HepG2 (cell line): ENCODE results near the gene GGCT. TPM values are rescaled to one million over a fixed set of nuclear protein-coding genes. Genes with fewer than 3 reads are reported as not detected.

Experiments used
- ATAC-seq: fragments of 200-7000 bp; cut with Tn5 transposase; 3 replicates; pipeline ENCODE4 v1.9.1; 2020; ENCODE audit warnings: mild to moderate bottlenecking, moderate library complexity
- BruUV-seq: library from RNA; stranded (reverse); fragments of 400-500 nt; replicated peaks from 2 replicates; lab custom pipeline; 2021; lab: Mats Ljungman, UMichigan
- CTCF ChIA-PET: fragments of 300-600 bp; formaldehyde crosslinking; extraction: SDS; loops from one replicate; lab custom pipeline; 2021; ENCODE audit warnings: low total read pairs, inconsistent platforms, low intra/inter-chr PET ratio; lab: Yijun Ruan, JAX
- POLR2A ChIA-PET: fragments of 350-600 bp; sonication (Branson Sonifier 250); formaldehyde crosslinking; loops from one replicate; lab custom pipeline; 2020; ENCODE audit warnings: antibody characterized with exemption, inconsistent platforms; lab: Yijun Ruan, JAX
- DNase-seq: peaks from one replicate; pipeline ENCODE4 v3.0.0-alpha.2; 2015; ENCODE audit warnings: low spot score
- FAIRE-seq: peaks from 3 replicates; lab custom pipeline; 2011; peaks lifted over from hg19 to GRCh38; lab: Jason Lieb, UNC
- H2AFZ ChIP-seq: one replicate; pipeline ENCODE4 v1.6.1; 2011; ENCODE audit warnings: low read length, inconsistent platforms
- H3K27ac ChIP-seq: fragments of 300-600 bp; 3 replicates; pipeline ENCODE4 v1.8.0; 2011; ENCODE audit warnings: mixed run types, mild to moderate bottlenecking, mixed read lengths, low read length, inconsistent platforms; ENCODE audit not compliant: insufficient read depth; ENCODE audit errors: extremely low read length
- H3K27me3 ChIP-seq, 2 experiments: fragments of 200-600 bp in 1 of 2; 2 replicates in 1 of 2; 3 replicates in 1 of 2; pipeline versions ENCODE4 v1.6.0 to v1.8.0; 2011; ENCODE audit warnings: low read length in 2 of 2, mild to moderate bottlenecking in 2 of 2, moderate library complexity in 2 of 2, inconsistent platforms in 1 of 2; ENCODE audit not compliant: insufficient read depth in 2 of 2, control insufficient read depth in 1 of 2
- H3K36me3 ChIP-seq, 2 experiments: fragments of 200-600 bp in 1 of 2; replicated peaks in 1 of 2; 2 replicates in 1 of 2; 3 replicates in 1 of 2; pipeline versions ENCODE4 v1.5.1 to v1.8.0; 2011; ENCODE audit warnings: low read length in 2 of 2, inconsistent platforms in 1 of 2; ENCODE audit not compliant: insufficient read depth in 2 of 2, control insufficient read depth in 1 of 2
- H3K4me1 ChIP-seq: 2 replicates; pipeline ENCODE4 v1.5.1; 2012; ENCODE audit warnings: low read length, inconsistent platforms; ENCODE audit not compliant: insufficient read depth
- H3K4me2 ChIP-seq: 2 replicates; pipeline ENCODE4 v1.6.0; 2011; ENCODE audit warnings: low read depth, low read length, inconsistent platforms
- H3K4me3 ChIP-seq, 3 experiments: fragments of 200-600 bp in 1 of 3; sonication (generic), shearing (Covaris generic) in 1 of 3; replicated peaks in 1 of 3; 2 replicates each; pipeline ENCODE4 v1.5.1; 2011 to 2016; ENCODE audit warnings: low read length in 3 of 3, inconsistent platforms in 2 of 3, low read depth in 2 of 3, mild to moderate bottlenecking in 2 of 3, control low read depth in 1 of 3, mixed read lengths in 1 of 3; ENCODE audit not compliant: insufficient read depth in 1 of 3
- H3K79me2 ChIP-seq: one replicate; pipeline ENCODE4 v1.6.1; 2011; ENCODE audit warnings: low read length, inconsistent platforms; ENCODE audit not compliant: insufficient read depth
- H3K9ac ChIP-seq: 2 replicates; pipeline ENCODE4 v1.6.0; 2011; ENCODE audit warnings: mild to moderate bottlenecking, low read depth, low read length, inconsistent platforms; ENCODE audit not compliant: insufficient read depth
- H3K9me3 ChIP-seq: 2 replicates; pipeline ENCODE4 v1.5.1; 2012; ENCODE audit warnings: mild to moderate bottlenecking, low read length
- H4K20me1 ChIP-seq: 2 replicates; pipeline ENCODE4 v1.6.0; 2011; ENCODE audit warnings: inconsistent platforms, mild to moderate bottlenecking, low read length, moderate library complexity; ENCODE audit not compliant: insufficient read depth
- CBX2 ChIP-seq, 2 experiments: fragments of 200-600 bp in 1 of 2; sonication (generic); formaldehyde crosslinking in 1 of 2; IDR thresholded peaks; 2 replicates each; pipeline versions ENCODE4 v1.7.0 to v1.8.1; 2018 to 2022; ENCODE audit warnings: low read depth in 2 of 2, low read length in 1 of 2, mild to moderate bottlenecking in 1 of 2, missing genetic modification reagents in 1 of 2
- JUND ChIP-seq: sonication (generic); formaldehyde crosslinking; IDR thresholded peaks from 2 replicates; pipeline ENCODE4 v1.8.0; 2022; ENCODE audit warnings: mild to moderate bottlenecking, missing genetic modification reagents
- POLR2G ChIP-seq: fragments of 200-400 bp; formaldehyde crosslinking; IDR thresholded peaks from 2 replicates; pipeline ENCODE4 v1.6.1; 2018; ENCODE audit warnings: mild to moderate bottlenecking, low read depth, low read length, moderate library complexity
- RNF2 ChIP-seq: fragments of 450-650 bp; conservative IDR thresholded peaks from 2 replicates; pipeline ENCODE4 v1.6.1; 2016; ENCODE audit warnings: low read depth
- SALL1 ChIP-seq: sonication (generic); formaldehyde crosslinking; IDR thresholded peaks from 2 replicates; pipeline ENCODE4 v1.8.0; 2022; ENCODE audit warnings: mild to moderate bottlenecking, missing genetic modification reagents
- SP140L ChIP-seq: sonication (generic); formaldehyde crosslinking; IDR thresholded peaks from 2 replicates; pipeline ENCODE4 v1.4.0; 2020; ENCODE audit warnings: missing genetic modification reagents, borderline replicate concordance
- STAG1 ChIP-seq: sonication (generic); formaldehyde crosslinking; IDR thresholded peaks from 2 replicates; pipeline ENCODE4 v1.4.0; 2020; ENCODE audit warnings: missing genetic modification reagents
- TEAD3 ChIP-seq: optimal IDR thresholded peaks from 2 replicates; pipeline ENCODE3; 2016; ENCODE audit warnings: borderline replicate concordance
- ZNF335 ChIP-seq: sonication (generic); formaldehyde crosslinking; IDR thresholded peaks from 2 replicates; pipeline ENCODE4 v1.4.0; 2020; ENCODE audit warnings: missing genetic modification reagents
- ZNF530 ChIP-seq: sonication (generic); formaldehyde crosslinking; IDR thresholded peaks from 2 replicates; pipeline ENCODE4 v1.5.0; 2020; ENCODE audit warnings: low read depth, mild to moderate bottlenecking, missing genetic modification reagents
- WGBS: methylation state at CpG from one replicate; pipeline ENCODE4 v1.1.6; 2017; ENCODE audit warnings: low lambda C conversion rate; 5-methylcytosine and 5-hydroxymethylcytosine counted together
- in situ Hi-C: cut with HindIII; loops from 2 replicates; pipeline ENCODE4 v1.10.0; 2017; ENCODE audit warnings: low pct_unique_long_range_greater_than_20kb; ENCODE audit not compliant: extremely low pct_ligation_motif_present
- intact Hi-C: fragments of 100-400 bp; cut with micrococcal nuclease; formaldehyde crosslinking; loops from one replicate; pipeline ENCODE4 v1.10.0; 2022; ENCODE audit not compliant: unreplicated experiment
- polyA plus RNA-seq, 8 experiments: library from polyadenylated mRNA; depleted of rRNA in 3 of 8; stranded (reverse) in 7 of 8; unstranded in 1 of 8; fragments of >200 nt; fragmentation: Illumina TruSeq in 4 of 8; extraction: Trizol in 4 of 8; gene quantifications; 2 replicates each; pipeline versions ENCODE4 v1.2.1 to v1.2.3, GENCODE V29; 2011 to 2016; ENCODE audit warnings: low read depth in 4 of 8, missing spikeins in 1 of 8, mixed read lengths in 1 of 8; ENCODE audit not compliant: insufficient read depth in 1 of 8
- total RNA-seq, 5 experiments: library from RNA; depleted of rRNA; stranded (reverse); fragments of >200 nt; fragmentation: Illumina TruSeq; extraction: Trizol; gene quantifications; 2 replicates each; pipeline ENCODE4 v1.2.3, GENCODE V29; 2016; ENCODE audit warnings: low read depth in 1 of 5
- TF ChIP-seq, protein P1 (sequence below): sonication (generic); formaldehyde crosslinking; IDR thresholded peaks from 2 replicates; pipeline ENCODE4 v1.8.0; 2022; ENCODE audit warnings: mild to moderate bottlenecking, missing genetic modification reagents, moderate library complexity
- TF ChIP-seq, protein P2 (sequence below): IDR thresholded peaks from 2 replicates; pipeline ENCODE4 v1.6.1; 2016; ENCODE audit warnings: missing genetic modification reagents, missing compliant biosample characterization
- TF ChIP-seq, protein P3 (sequence below): sonication (generic); formaldehyde crosslinking; IDR thresholded peaks from 2 replicates; pipeline ENCODE4 v1.4.0; 2020; ENCODE audit warnings: missing genetic modification reagents, borderline replicate concordance
- TF ChIP-seq, protein P4 (sequence below): sonication (generic); formaldehyde crosslinking; IDR thresholded peaks from 2 replicates; pipeline ENCODE4 v1.4.0; 2020; ENCODE audit warnings: missing genetic modification reagents, borderline replicate concordance
- TF ChIP-seq, protein P5 (sequence below): sonication (generic); formaldehyde crosslinking; IDR thresholded peaks from 2 replicates; pipeline ENCODE4 v1.4.0; 2020; ENCODE audit warnings: missing genetic modification reagents, borderline replicate concordance

The GGCT gene
- total and polyA plus RNA-seq, 2 of the 13 experiments (the other 11 are each of a cell fraction or from before 2014, with no cell fraction given), result 19.5 to 78.3 TPM

DNA sequence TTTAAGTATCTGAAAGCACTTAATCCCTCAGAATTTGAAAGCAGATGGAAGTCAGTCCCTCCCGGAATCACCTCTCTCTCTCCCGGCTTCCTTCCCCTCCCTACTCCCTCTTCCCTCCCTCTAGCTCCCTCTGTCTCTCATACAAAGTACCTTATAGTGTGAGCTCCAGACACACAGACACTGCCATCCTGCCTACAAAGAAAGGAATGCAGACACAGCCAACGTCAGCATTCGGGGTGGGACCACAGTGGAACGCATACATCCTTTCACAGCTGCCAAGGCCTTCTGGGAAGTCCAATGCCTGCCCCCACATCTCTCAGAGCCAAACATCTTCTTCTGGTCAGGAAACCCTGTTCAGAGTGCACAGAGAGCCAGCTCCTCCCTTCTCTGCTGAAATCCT is 35.3 kb downstream of the GGCT start:
- no peaks in the 10 kb centered on the region for H4K20me1 ChIP-seq
- FAIRE-seq (peak; percentile 84), DNase-seq (peak; percentile 83), ATAC-seq (peak; percentile 98)
- no peak overlapping the region for H3K9ac ChIP-seq
- no peak overlapping the region; a peak in 1 of 6 replicates for H3K4me3 ChIP-seq
- H3K4me2 ChIP-seq, result peak overlapping the region; percentile 44
- intact Hi-C loops, result no loop called here
- ChIA-PET POLR2A (interaction anchor here (0.6 to 1.3 kb wide), 4 partner anchors 9 to 94 kb away, joined by 3 to 12 read pairs (median 6); partner anchors contain the start of gene NOD1), CTCF (no interaction called here)
- H3K36me3 ChIP-seq, result no peaks in the 10 kb centered on the region
- no peaks in the 10 kb centered on the region for H3K27me3 ChIP-seq
- in situ Hi-C loops, result no loop called here
- WGBS, result 18% methylated on average over 5 of the region's 5 CpGs
- no peak overlapping the region for H3K27ac ChIP-seq
- H3K4me1 ChIP-seq, result peaks cover 19% of the 10 kb centered on the region
- H3K9me3 ChIP-seq, result no peaks in the 10 kb centered on the region
- H3K79me2 ChIP-seq, result no peaks in the 10 kb centered on the region
- BruUV-seq, result no TSS peak
- H2AFZ ChIP-seq, result peak overlapping the region; percentile 45
- no peak for TF ChIP-seq STAG1
- no peak for TF ChIP-seq SP140L
- 0 out of 2 replicates have a peak, but pooled peaks have one; percentile 13 for TF ChIP-seq SALL1 (CRISPR knock-in tag)
- no peak for TF ChIP-seq CBX2 (IDR thresholded peaks at IDR 0.05; ENCODE audit: low read depth, low read length)
- no peak for TF ChIP-seq CBX2 (CRISPR knock-in tag; IDR thresholded peaks at IDR 0.05; ENCODE audit: low read depth)
- TF ChIP-seq, protein P1, sequence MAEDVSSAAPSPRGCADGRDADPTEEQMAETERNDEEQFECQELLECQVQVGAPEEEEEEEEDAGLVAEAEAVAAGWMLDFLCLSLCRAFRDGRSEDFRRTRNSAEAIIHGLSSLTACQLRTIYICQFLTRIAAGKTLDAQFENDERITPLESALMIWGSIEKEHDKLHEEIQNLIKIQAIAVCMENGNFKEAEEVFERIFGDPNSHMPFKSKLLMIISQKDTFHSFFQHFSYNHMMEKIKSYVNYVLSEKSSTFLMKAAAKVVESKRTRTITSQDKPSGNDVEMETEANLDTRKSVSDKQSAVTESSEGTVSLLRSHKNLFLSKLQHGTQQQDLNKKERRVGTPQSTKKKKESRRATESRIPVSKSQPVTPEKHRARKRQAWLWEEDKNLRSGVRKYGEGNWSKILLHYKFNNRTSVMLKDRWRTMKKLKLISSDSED (CRISPR knock-in tag), result no peak
- no peak for TF ChIP-seq JUND
- TF ChIP-seq POLR2G, result no peak
- no peak for TF ChIP-seq ZNF335 (CRISPR knock-in tag)
- TF ChIP-seq, protein P2, sequence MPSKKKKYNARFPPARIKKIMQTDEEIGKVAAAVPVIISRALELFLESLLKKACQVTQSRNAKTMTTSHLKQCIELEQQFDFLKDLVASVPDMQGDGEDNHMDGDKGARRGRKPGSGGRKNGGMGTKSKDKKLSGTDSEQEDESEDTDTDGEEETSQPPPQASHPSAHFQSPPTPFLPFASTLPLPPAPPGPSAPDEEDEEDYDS, result 0 out of 2 replicates have a peak, but pooled peaks have one; percentile 16
- TF ChIP-seq, protein P3, sequence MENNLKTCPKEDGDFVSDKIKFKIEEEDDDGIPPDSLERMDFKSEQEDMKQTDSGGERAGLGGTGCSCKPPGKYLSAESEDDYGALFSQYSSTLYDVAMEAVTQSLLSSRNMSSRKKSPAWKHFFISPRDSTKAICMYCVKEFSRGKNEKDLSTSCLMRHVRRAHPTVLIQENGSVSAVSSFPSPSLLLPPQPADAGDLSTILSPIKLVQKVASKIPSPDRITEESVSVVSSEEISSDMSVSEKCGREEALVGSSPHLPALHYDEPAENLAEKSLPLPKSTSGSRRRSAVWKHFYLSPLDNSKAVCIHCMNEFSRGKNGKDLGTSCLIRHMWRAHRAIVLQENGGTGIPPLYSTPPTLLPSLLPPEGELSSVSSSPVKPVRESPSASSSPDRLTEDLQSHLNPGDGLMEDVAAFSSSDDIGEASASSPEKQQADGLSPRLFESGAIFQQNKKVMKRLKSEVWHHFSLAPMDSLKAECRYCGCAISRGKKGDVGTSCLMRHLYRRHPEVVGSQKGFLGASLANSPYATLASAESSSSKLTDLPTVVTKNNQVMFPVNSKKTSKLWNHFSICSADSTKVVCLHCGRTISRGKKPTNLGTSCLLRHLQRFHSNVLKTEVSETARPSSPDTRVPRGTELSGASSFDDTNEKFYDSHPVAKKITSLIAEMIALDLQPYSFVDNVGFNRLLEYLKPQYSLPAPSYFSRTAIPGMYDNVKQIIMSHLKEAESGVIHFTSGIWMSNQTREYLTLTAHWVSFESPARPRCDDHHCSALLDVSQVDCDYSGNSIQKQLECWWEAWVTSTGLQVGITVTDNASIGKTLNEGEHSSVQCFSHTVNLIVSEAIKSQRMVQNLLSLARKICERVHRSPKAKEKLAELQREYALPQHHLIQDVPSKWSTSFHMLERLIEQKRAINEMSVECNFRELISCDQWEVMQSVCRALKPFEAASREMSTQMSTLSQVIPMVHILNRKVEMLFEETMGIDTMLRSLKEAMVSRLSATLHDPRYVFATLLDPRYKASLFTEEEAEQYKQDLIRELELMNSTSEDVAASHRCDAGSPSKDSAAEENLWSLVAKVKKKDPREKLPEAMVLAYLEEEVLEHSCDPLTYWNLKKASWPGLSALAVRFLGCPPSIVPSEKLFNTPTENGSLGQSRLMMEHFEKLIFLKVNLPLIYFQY (CRISPR knock-in tag), result no peak
- TF ChIP-seq, protein P4, sequence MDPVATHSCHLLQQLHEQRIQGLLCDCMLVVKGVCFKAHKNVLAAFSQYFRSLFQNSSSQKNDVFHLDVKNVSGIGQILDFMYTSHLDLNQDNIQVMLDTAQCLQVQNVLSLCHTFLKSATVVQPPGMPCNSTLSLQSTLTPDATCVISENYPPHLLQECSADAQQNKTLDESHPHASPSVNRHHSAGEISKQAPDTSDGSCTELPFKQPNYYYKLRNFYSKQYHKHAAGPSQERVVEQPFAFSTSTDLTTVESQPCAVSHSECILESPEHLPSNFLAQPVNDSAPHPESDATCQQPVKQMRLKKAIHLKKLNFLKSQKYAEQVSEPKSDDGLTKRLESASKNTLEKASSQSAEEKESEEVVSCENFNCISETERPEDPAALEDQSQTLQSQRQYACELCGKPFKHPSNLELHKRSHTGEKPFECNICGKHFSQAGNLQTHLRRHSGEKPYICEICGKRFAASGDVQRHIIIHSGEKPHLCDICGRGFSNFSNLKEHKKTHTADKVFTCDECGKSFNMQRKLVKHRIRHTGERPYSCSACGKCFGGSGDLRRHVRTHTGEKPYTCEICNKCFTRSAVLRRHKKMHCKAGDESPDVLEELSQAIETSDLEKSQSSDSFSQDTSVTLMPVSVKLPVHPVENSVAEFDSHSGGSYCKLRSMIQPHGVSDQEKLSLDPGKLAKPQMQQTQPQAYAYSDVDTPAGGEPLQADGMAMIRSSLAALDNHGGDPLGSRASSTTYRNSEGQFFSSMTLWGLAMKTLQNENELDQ (CRISPR knock-in tag), result no peak
- TF ChIP-seq, protein P5, sequence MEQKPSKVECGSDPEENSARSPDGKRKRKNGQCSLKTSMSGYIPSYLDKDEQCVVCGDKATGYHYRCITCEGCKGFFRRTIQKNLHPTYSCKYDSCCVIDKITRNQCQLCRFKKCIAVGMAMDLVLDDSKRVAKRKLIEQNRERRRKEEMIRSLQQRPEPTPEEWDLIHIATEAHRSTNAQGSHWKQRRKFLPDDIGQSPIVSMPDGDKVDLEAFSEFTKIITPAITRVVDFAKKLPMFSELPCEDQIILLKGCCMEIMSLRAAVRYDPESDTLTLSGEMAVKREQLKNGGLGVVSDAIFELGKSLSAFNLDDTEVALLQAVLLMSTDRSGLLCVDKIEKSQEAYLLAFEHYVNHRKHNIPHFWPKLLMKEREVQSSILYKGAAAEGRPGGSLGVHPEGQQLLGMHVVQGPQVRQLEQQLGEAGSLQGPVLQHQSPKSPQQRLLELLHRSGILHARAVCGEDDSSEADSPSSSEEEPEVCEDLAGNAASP (CRISPR knock-in tag), result no peak
- TF ChIP-seq TEAD3 (CRISPR knock-in tag), result peak; percentile 62
- TF ChIP-seq RNF2, result no peak
- TF ChIP-seq ZNF530, result no peak
